ENCODE results near the gene DNAAF1. TPM values are rescaled to one million over a fixed set of nuclear protein-coding genes. Genes with fewer than 3 reads are reported as not detected.
A peak's percentile ranks its signal among the peaks of the same experiment; 100 is the strongest.

DNAAF1 gene
- not detected for total RNA-seq

DNA sequence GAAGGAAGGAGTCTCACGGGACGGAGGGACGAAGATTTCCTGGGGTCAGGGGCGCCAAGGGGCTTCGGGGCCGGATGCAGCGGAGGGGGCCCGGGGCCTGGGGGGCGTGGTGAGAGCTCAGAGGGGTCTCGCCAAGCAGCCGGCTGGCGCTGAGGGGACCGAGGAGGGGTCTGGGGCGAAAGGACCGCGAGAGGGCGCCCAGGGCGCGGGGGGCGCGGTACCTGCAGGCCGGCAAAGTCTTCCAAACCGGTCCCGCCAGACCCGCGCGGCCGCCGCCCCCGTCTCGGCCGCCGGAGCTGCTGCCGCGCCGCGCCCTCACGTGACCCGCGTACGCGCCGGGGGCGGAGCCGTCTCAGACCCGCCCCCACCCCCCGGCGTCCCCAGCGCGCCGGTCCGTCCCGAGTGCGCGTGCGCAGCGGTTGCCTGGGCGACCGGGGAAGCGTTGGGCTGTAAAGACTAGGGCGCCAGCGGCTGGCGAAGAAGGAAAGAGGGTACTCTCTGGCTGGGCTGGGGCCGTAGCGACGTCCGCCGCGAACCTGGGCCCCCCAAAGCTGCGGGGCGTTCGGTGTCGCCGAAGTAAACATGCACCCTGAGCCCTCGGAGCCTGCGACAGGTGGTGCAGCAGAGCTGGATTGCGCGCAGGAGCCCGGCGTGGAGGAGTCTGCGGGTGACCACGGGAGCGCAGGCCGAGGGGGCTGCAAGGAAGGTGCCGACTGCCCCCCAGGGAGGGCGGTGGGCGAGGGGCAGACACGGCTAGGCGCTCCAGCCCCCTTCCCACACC is at the start of gene DNAAF1, which contains the start of gene HSDL1:
TSS of gene DNAAF1 (plus strand) at position 450 of the 781 bp plus-strand sequence. CDS start at position 583, 133 bp downstream.
TSS of gene HSDL1 (minus strand) at position 319 of the 781 bp plus-strand sequence. CDS start 13,856 bp downstream, outside the sequence.
- no peaks in the 10 kb centered on the region for H3K9me3 Mint-ChIP-seq
- ChIA-PET CTCF (interaction anchor here (0.7 to 2.6 kb wide), 4 partner anchors 10 to 42 kb away, joined by 3 to 9 read pairs (median 7); partner anchors contain the start of genes MBTPS1 and TAF1C), POLR2A (interaction anchor here (2.5 kb wide), 1 partner anchor 28 kb away, joined by 23 read pairs; the partner anchor contains the start of gene MBTPS1)
- H3K4me1 Mint-ChIP-seq (ENCODE audit: low read depth) = peaks cover 11% of the 10 kb centered on the region
- intact Hi-C loops (cut with micrococcal nuclease) = loop anchor here (1.0 to 2.0 kb wide), 2 partner anchors 29 to 30 kb away; partner anchors contain the start of gene MBTPS1
- H3K27ac Mint-ChIP-seq = peak within 1 kb of the TSS; percentile 76
- no peaks in the 10 kb centered on the region for H3K27me3 Mint-ChIP-seq
- no peaks in the 10 kb centered on the region for H3K36me3 Mint-ChIP-seq
- DNase-seq = peak; percentile 95
- H3K4me3 Mint-ChIP-seq = peak within 1 kb of the TSS; percentile 93

DNA sequence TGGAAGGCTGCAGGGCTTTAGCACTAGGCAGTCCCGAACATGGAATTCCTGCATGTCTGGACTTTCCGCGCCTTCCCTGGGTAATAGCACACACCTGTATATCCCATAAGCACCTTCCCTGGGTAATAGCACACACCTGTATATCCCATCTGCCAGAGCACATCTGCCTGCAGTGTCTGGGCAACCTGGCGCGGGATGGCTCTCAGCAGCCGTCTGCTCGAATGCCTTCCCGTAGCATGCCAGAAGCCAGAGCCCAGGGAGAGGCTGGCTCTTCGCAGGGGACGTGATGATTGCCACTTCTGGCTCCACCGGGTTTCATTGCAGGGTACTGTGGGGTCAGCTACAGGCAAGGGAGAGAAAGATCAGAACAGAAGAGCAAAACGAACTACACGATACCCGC is 49.6 kb upstream of the DNAAF1 start:
- DNase-seq = no peak
- H3K9me3 Mint-ChIP-seq = no peaks in the 10 kb centered on the region
- H3K36me3 Mint-ChIP-seq = peaks cover 43% of the 10 kb centered on the region
- ChIA-PET POLR2A (no interaction called here), CTCF (interaction anchor here (1.0 kb wide), 1 partner anchor 21 kb away, joined by 4 read pairs; the partner anchor contains the start of gene MBTPS1)
- no peak overlapping the region for H3K4me3 Mint-ChIP-seq
- H3K27ac Mint-ChIP-seq = no peak overlapping the region
- intact Hi-C loops (cut with micrococcal nuclease) = loop anchor here (5.0 kb wide), 1 partner anchor 42 kb away; no protein-coding TSS in a partner anchor
- H3K27me3 Mint-ChIP-seq = no peaks in the 10 kb centered on the region
- peaks cover 10% of the 10 kb centered on the region for H3K4me1 Mint-ChIP-seq (ENCODE audit: low read depth)

DNA sequence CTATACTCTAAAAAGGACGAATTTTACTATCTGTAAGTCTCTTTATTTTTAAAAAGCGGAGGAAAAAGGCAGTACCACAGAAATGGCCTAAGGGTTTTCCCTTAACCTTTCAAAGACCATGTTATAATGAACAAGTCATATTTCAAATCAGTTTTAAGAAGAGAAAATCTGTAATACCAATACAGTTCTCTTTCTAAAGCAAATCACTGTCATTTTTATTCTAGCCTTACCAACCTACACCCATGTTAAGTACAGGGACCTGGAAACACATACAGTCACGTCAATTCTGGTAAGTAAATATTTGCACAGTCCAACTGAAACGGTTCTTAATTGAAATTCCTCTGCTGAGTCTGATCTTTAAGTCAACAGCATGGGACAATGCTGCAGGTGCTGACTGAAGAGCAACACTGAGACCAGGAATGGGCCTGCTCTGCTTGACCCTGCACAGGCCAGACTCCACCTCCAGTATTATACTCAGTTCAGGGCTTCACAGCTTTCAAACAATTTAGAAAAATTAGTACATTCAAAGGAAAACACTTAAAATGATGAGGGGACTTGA is 48.6 kb upstream of the DNAAF1 start:
- POLR2A ChIA-PET = interaction anchor here (1.0 kb wide), 1 partner anchor 20 kb away, joined by 3 read pairs; the partner anchor contains the start of gene MBTPS1
- H3K36me3 Mint-ChIP-seq = peaks cover 40% of the 10 kb centered on the region
- CTCF ChIA-PET = interaction anchor here (0.8 to 1.5 kb wide), 3 partner anchors 20 to 90 kb away, joined by 4 read pairs; partner anchors contain the start of genes MBTPS1 and TAF1C
- intact Hi-C loops (cut with micrococcal nuclease) = loop anchor here (5.0 kb wide), 1 partner anchor 41 kb away; no protein-coding TSS in a partner anchor
- no peak for DNase-seq
- H3K9me3 Mint-ChIP-seq = no peaks in the 10 kb centered on the region
- H3K27me3 Mint-ChIP-seq = no peaks in the 10 kb centered on the region
- no peak overlapping the region for H3K4me3 Mint-ChIP-seq
- peaks cover 10% of the 10 kb centered on the region for H3K4me1 Mint-ChIP-seq (ENCODE audit: low read depth)
- no peak overlapping the region for H3K27ac Mint-ChIP-seq

DNA sequence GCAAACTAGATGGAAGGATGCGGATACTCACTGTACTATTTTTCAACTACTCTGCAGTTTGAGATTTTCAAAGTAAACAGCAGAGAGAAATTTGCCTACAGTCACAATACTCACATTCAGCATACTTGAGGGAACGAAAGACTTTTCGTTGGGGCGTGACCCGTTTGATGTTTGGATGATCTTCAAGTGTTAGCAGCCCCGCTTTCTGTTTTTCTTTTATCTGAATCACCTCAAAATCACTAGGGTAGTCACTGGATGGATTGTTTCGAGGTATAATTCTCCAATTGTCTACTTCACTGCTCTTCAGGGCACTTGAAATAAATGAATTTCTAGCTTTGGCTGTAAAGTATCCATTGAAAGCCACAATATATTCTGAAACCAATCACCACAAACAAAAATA is 46.2 kb upstream of the DNAAF1 start:
- H3K4me1 Mint-ChIP-seq (ENCODE audit: low read depth) = peaks cover 23% of the 10 kb centered on the region
- H3K27me3 Mint-ChIP-seq = no peaks in the 10 kb centered on the region
- H3K9me3 Mint-ChIP-seq = no peaks in the 10 kb centered on the region
- CTCF ChIA-PET = interaction anchor here (3.8 kb wide), 1 partner anchor 88 kb away, joined by 16 read pairs; the partner anchor contains the start of gene TAF1C
- no peak overlapping the region for H3K27ac Mint-ChIP-seq
- no peak for DNase-seq
- H3K36me3 Mint-ChIP-seq = peaks cover 29% of the 10 kb centered on the region
- no peak overlapping the region for H3K4me3 Mint-ChIP-seq
- intact Hi-C loops (cut with micrococcal nuclease) = loop anchor here (2.0 to 5.0 kb wide), 2 partner anchors 18 to 38 kb away; partner anchors contain the start of gene MBTPS1
- POLR2A ChIA-PET = no interaction called here

DNA sequence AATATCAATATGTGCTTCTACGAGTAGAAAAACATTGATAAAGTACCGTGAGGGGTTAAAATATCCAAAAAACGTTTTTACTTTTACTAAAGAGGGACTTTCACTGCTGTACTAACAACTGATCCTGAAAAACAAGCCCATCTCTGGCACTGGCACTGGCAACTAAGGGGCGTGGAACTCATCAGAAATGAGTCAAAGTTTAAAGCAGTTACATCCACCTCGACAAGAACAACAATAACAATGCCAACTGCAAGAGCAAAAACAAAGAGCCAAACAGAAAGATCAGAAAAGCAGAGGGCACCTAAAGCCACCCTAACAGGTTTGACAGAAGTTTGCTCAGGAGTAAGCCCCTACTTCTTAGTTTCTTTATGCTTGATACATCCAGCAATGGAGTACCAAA is 41.4 kb upstream of the DNAAF1 start:
- DNase-seq = no peak
- peaks cover 43% of the 10 kb centered on the region for H3K4me1 Mint-ChIP-seq (ENCODE audit: low read depth)
- ChIA-PET CTCF (interaction anchor here (0.8 to 1.8 kb wide), 4 partner anchors 13 to 84 kb away, joined by 3 to 5 read pairs (median 3); partner anchors contain the start of gene MBTPS1), POLR2A (no interaction called here)
- H3K36me3 Mint-ChIP-seq = peaks cover 8% of the 10 kb centered on the region
- H3K9me3 Mint-ChIP-seq = no peaks in the 10 kb centered on the region
- H3K4me3 Mint-ChIP-seq = no peak overlapping the region
- no peak overlapping the region for H3K27ac Mint-ChIP-seq
- H3K27me3 Mint-ChIP-seq = no peaks in the 10 kb centered on the region
- intact Hi-C loops (cut with micrococcal nuclease) = loop anchor here (5.0 kb wide), 1 partner anchor 74 kb away; no protein-coding TSS in a partner anchor

DNA sequence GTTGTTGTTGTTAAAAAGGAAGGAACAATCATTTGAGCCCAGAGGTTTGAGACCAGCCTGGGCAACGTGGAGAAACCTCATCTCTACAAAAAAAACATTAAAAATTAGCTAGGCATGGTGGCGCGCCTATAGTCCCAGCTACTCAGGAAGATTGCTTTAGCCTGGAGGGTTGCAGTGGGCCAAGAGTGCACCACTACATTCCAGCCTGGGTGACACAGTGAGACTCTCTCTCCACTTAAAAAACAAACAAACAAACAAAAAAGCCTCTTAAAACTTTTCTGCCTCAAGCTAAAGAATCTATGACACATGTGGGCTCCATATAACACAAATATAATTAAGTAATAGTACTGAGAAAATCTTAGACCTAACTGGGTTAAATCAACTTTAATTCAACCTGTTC is 40.9 kb upstream of the DNAAF1 start:
- H3K4me3 Mint-ChIP-seq = no peak overlapping the region
- intact Hi-C loops (cut with micrococcal nuclease) = loop anchor here (5.0 kb wide), 1 partner anchor 73 kb away; no protein-coding TSS in a partner anchor
- peaks cover 48% of the 10 kb centered on the region for H3K4me1 Mint-ChIP-seq (ENCODE audit: low read depth)
- no peak for DNase-seq
- no peak overlapping the region for H3K27ac Mint-ChIP-seq
- ChIA-PET CTCF (interaction anchor here (0.8 to 1.8 kb wide), 3 partner anchors 13 to 41 kb away, joined by 3 to 5 read pairs (median 3); partner anchors contain the start of gene MBTPS1), POLR2A (no interaction called here)
- peaks cover 10% of the 10 kb centered on the region for H3K36me3 Mint-ChIP-seq
- H3K27me3 Mint-ChIP-seq = no peaks in the 10 kb centered on the region
- no peaks in the 10 kb centered on the region for H3K9me3 Mint-ChIP-seq

DNA sequence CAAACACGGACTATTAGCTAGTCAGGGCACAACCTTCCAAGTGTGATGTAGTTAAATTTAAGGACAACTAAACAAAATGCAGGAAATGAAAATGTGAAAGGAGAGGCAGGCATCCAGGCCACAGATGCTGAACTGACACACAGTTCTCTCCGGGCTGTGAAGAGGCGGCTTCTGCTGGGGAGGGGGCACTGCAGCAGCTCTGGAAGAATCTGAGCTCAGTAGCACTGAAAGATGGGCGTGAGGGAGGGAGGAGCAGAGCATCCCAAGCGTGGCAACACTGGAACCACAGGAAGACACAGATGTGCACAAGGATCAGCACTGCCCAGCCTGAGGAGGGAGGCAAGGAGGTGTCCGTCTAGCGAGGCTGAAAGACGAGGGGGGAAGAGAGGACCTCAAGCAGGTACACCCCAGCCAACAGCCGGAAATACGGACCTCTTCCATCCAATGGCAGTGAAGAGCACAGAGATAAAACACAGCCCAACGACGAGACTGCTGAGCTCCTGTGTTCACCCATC is 39.8 kb upstream of the DNAAF1 start:
- no peak for DNase-seq
- Mint-ChIP-seq H3K27ac (no peak overlapping the region), H3K36me3 (peaks cover 13% of the 10 kb centered on the region), H3K27me3 (no peaks in the 10 kb centered on the region), H3K4me3 (no peak overlapping the region), H3K9me3 (no peaks in the 10 kb centered on the region), H3K4me1 (ENCODE audit: low read depth) (peaks cover 49% of the 10 kb centered on the region)
- ChIA-PET CTCF (interaction anchor here (1.0 to 1.7 kb wide), 5 partner anchors 11 to 81 kb away, joined by 3 to 10 read pairs (median 4); partner anchors contain the start of genes MBTPS1 and TAF1C), POLR2A (interaction anchor here (1.4 kb wide), 1 partner anchor 10 kb away, joined by 8 read pairs; the partner anchor contains the start of gene MBTPS1)
- intact Hi-C loops (cut with micrococcal nuclease) = no loop called here

DNA sequence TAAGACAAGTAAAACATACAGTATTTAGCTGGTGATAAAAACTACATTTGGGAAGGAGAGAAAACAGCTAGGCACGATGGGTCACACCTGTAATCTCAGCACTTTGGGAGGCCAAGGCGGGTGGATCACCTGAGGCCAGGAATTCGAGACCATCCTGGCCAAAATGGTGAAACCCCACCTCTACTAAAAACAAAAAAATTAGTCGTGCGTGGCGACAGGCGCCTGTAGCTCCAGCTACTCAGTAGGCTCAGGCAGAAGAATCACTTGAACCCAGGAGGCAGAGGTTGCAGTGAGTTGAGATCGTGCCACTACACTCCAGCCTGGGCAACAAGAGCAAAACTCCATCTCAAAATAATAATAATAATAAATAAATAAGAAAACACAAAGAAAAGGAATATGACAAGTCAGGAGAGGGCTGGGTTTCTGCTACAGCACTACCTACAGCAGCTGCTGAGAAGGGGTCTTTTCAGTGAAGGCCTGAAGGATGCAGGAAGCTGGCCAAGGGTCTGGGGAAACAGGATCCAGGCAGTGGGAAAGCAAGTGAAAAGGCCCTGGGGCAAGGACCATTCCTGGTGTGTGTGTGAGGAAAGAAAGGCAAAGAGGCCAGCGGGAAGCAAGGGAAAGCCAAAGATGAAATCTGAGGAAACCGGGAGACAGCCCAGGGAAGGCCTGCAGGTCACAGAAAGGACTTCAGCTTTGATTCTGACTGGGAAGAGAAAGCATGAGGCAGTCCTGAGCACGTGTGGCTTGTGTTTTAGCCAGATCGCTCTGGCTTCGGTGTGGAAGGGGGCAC is 39.0 kb upstream of the DNAAF1 start:
- H3K27me3 Mint-ChIP-seq = no peaks in the 10 kb centered on the region
- H3K27ac Mint-ChIP-seq = no peak overlapping the region
- ChIA-PET POLR2A (interaction anchor here (1.4 kb wide), 1 partner anchor 10 kb away, joined by 8 read pairs; the partner anchor contains the start of gene MBTPS1), CTCF (interaction anchor here (1.0 to 1.7 kb wide), 6 partner anchors 10 to 81 kb away, joined by 3 to 10 read pairs (median 4); partner anchors contain the start of genes MBTPS1 and TAF1C)
- no peaks in the 10 kb centered on the region for H3K9me3 Mint-ChIP-seq
- peaks cover 57% of the 10 kb centered on the region for H3K4me1 Mint-ChIP-seq (ENCODE audit: low read depth)
- peaks cover 13% of the 10 kb centered on the region for H3K36me3 Mint-ChIP-seq
- no peak for DNase-seq
- intact Hi-C loops (cut with micrococcal nuclease) = no loop called here
- no peak overlapping the region for H3K4me3 Mint-ChIP-seq

DNA sequence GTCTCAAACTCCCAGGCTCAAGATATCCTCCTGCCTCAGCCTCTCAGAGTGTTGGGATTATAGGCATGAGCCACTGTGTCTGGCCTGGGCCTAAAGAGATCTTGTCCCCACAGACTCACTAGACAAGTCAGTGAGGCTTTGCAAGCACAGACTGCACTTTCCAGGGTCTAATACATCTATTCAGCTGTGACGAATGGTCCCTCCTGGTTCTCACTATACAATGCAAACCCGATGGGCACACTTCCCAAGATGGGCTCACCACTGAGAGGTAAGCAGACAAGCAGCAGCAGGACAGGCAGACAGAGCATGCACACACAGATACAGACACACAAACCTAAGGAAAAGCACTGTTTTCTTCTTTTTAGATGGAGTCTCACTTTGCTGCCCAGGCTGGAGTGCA is 37.2 kb upstream of the DNAAF1 start:
- ChIA-PET POLR2A (interaction anchor here (1.3 kb wide), 1 partner anchor 8 kb away, joined by 3 read pairs; the partner anchor contains the start of gene MBTPS1), CTCF (interaction anchor here (1.0 to 1.4 kb wide), 2 partner anchors 8 to 23 kb away, joined by 3 read pairs; partner anchors contain the start of gene MBTPS1)
- no peak for DNase-seq
- Mint-ChIP-seq H3K27ac (no peak overlapping the region), H3K9me3 (no peaks in the 10 kb centered on the region), H3K4me1 (ENCODE audit: low read depth) (peaks cover 58% of the 10 kb centered on the region), H3K27me3 (no peaks in the 10 kb centered on the region), H3K36me3 (peaks cover 8% of the 10 kb centered on the region), H3K4me3 (no peak overlapping the region)
- intact Hi-C loops (cut with micrococcal nuclease) = no loop called here

DNA sequence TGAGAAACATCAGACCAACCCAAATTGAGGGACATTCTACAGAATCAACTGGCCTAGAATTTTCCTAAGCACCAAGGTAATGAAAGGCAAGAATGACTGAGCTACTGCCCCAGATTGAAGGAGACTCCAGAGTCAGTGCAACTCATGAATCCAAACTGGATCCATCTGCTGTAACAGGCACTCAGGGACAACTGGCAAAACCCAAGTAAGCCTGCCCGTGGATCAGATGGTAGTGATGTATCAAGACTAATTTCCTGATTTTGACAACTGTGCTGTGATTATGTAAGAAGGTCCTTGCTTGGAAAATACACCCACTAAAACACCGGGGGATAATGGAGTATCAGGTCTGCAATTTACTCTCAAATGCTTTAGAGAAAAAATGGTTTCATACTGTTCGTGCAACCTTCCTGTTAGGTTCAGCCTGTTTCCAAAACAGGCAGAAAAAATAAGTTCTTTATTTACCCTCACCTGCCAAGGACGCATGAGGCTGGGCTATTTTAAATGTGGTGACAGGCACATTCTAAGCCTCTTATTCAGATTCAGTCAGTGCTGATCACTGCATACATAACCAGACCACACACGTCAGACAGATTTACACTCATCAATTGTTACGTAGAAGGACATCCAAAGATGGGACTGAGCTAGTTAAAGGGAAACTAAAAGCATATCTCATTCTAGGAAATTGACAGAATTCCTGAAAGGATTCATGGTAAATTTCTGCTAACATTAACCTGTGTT is 35.3 kb upstream of the DNAAF1 start:
- DNase-seq = no peak
- ChIA-PET CTCF (interaction anchor here (1.2 to 1.3 kb wide), 2 partner anchors 21 to 66 kb away, joined by 3 read pairs; no protein-coding TSS in a partner anchor), POLR2A (no interaction called here)
- H3K36me3 Mint-ChIP-seq = peaks cover 8% of the 10 kb centered on the region
- H3K4me3 Mint-ChIP-seq = no peak overlapping the region
- H3K27ac Mint-ChIP-seq = no peak overlapping the region
- intact Hi-C loops (cut with micrococcal nuclease) = no loop called here
- H3K4me1 Mint-ChIP-seq (ENCODE audit: low read depth) = peaks cover 54% of the 10 kb centered on the region
- H3K27me3 Mint-ChIP-seq = no peaks in the 10 kb centered on the region
- no peaks in the 10 kb centered on the region for H3K9me3 Mint-ChIP-seq

Measured in activated CD4-positive, alpha-beta memory T cell treated with anti-CD3 and anti-CD28 coated beads for 36 hours (primary cell).